Ovary (tissue), 3 donors: ENCODE results near the gene CROCC.
"Not testable (repeated sequence)": the region's sequence is repeated elsewhere in the genome, so short reads cannot be mapped to it uniquely, and the experiment has no call there.

ENCODE experiments used
- CTCF ChIP-seq, 3 donors: fragments of 450-650 bp in 2 of 3; fragments of 200-600 bp in 1 of 3; IDR thresholded peaks; one replicate each; pipeline versions ENCODE4 v1.5.1 to v1.8.0; 2016 to 2022; ENCODE audit warnings: antibody characterized with exemption in 3 of 3, mild to moderate bottlenecking in 1 of 3
- EP300 ChIP-seq: sonication (generic); formaldehyde crosslinking; IDR thresholded peaks from one replicate; pipeline ENCODE4 v1.6.1; 2017; ENCODE audit warnings: antibody characterized with exemption
- POLR2A ChIP-seq: fragments of 450-650 bp; IDR thresholded peaks from one replicate; pipeline ENCODE4 v1.6.1; 2017; ENCODE audit warnings: antibody characterized with exemption, mild to moderate bottlenecking, moderate library complexity
- donor health status: DM: no; HTN: no; CAD: no.

DNA sequence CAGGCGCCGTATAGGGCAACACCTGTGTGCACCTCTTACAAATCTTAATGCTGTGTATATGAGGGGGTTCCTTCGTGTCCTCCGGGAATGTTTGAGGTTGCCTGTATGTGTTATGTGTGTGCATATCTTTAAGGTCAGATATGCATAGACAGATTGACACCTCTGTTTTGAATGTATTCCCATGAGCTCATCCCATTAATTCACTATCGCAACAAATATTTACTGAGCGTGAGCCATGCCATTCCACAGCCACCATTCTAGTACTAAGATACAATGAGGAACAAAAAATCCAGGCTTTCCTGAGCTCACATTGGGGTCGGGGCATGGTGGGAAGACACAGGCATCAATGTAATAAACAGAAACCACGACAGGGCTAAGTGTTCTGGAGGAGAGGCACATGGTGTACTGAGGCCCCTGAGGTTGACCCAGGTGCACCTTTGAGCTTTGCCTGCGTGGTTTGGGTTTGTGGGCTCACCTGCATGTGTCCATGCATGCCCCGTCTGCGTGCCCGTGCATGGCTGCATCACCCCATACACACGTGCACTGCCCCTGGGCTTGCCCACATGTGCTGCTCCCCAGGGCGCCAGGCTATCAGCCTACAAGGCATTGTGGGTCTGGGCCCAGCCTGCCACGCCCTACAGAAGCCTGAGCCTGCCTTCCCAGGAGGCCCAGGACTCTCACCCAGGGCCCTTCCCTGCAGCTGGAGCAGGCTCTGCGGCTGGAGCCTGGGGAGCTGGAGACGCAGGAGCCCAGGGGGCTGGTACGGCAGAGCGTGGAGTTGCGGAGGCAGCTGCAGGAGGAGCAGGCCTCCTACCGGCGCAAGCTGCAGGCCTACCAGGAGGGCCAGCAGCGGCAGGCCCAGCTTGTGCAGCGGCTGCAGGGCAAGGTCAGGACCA, 7.7 kb downstream of the CROCC start:
- not testable (repeated sequence) for TF ChIP-seq CTCF (IDR thresholded peaks at IDR 0.05); EP300; POLR2A
